Endothelial cell (in vitro differentiated cells): Measurements from ENCODE around the gene PAFAH1B1. TPM values are rescaled to one million over a fixed set of nuclear protein-coding genes. Genes with fewer than 3 reads are reported as not detected.
A peak's percentile ranks its signal among the peaks of the same experiment; 100 is the strongest.

Source experiments
- DNase-seq: peaks from one replicate; pipeline ENCODE4 v3.0.0; 2021; ENCODE audit warnings: low spot score
- H3K27ac Mint-ChIP-seq: one replicate; pipeline ENCODE4 v1.8.0; 2021; ENCODE audit warnings: mixed read lengths, inconsistent platforms; ENCODE audit not compliant: unreplicated experiment
- H3K27me3 Mint-ChIP-seq: one replicate; pipeline ENCODE4 v1.8.0; 2021; ENCODE audit warnings: mild to moderate bottlenecking, moderate library complexity, mixed read lengths, inconsistent platforms; ENCODE audit not compliant: unreplicated experiment
- H3K36me3 Mint-ChIP-seq: one replicate; pipeline ENCODE4 v1.8.0; 2021; ENCODE audit warnings: mild to moderate bottlenecking, low read depth, mixed read lengths, inconsistent platforms; ENCODE audit not compliant: unreplicated experiment
- H3K4me1 Mint-ChIP-seq: one replicate; pipeline ENCODE4 v1.8.0; 2021; ENCODE audit warnings: mild to moderate bottlenecking, mixed read lengths, inconsistent platforms; ENCODE audit not compliant: unreplicated experiment
- H3K4me3 Mint-ChIP-seq: one replicate; pipeline ENCODE4 v1.8.0; 2021; ENCODE audit warnings: mild to moderate bottlenecking, mixed read lengths, inconsistent platforms; ENCODE audit not compliant: unreplicated experiment
- H3K9me3 Mint-ChIP-seq: one replicate; pipeline ENCODE4 v1.8.0; 2021; ENCODE audit warnings: mixed read lengths, inconsistent platforms; ENCODE audit not compliant: unreplicated experiment
- total RNA-seq: library from RNA; stranded (reverse); fragmentation: NEBNext Ultra II Directional; extraction: Animal tissue kit (Norgen Biotek cat#: 25700); gene quantifications from one replicate; pipeline ENCODE4 v1.2.1, GENCODE V29; 2021; ENCODE audit not compliant: unreplicated experiment
- TF ChIP-seq, protein P1 (sequence below): fragments of 200-600 bp; sonication (generic); IDR thresholded peaks from one replicate; pipeline ENCODE4 v1.5.0; 2021; ENCODE audit warnings: antibody characterized with exemption; ENCODE audit not compliant: unreplicated experiment

The PAFAH1B1 gene
- total RNA-seq, 1 donor from 2014 or later = 141 TPM

DNA sequence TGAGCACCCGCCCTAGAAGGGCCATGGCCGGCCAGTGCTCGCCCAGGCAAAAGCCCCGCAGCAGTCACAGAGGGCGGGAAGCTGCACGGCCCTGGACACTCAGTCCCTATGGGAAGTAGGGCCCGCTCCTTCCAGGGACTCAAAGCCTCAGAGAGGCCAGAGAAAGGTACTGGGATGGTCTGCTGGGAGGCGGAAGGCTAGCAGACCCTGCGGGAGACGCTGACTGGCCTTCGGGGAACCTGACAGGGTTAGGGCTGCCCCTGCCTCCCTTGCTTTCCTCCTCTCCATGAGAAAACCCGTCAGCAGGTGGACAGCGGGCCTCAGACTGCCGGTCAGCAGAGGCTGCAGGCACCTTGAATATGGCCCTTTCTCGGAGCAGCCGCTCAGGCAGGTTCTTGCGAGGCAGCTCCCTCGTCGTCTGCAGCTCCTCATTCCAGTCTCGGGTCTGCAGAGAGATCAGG lies 106.6 kb downstream of the PAFAH1B1 start:
- no peaks in the 10 kb centered on the region for H3K4me1 Mint-ChIP-seq
- H3K27ac Mint-ChIP-seq = no peak overlapping the region
- H3K9me3 Mint-ChIP-seq = no peaks in the 10 kb centered on the region
- H3K4me3 Mint-ChIP-seq = no peak overlapping the region
- DNase-seq = no peak
- peaks cover 4% of the 10 kb centered on the region for H3K27me3 Mint-ChIP-seq
- TF ChIP-seq, protein P1, sequence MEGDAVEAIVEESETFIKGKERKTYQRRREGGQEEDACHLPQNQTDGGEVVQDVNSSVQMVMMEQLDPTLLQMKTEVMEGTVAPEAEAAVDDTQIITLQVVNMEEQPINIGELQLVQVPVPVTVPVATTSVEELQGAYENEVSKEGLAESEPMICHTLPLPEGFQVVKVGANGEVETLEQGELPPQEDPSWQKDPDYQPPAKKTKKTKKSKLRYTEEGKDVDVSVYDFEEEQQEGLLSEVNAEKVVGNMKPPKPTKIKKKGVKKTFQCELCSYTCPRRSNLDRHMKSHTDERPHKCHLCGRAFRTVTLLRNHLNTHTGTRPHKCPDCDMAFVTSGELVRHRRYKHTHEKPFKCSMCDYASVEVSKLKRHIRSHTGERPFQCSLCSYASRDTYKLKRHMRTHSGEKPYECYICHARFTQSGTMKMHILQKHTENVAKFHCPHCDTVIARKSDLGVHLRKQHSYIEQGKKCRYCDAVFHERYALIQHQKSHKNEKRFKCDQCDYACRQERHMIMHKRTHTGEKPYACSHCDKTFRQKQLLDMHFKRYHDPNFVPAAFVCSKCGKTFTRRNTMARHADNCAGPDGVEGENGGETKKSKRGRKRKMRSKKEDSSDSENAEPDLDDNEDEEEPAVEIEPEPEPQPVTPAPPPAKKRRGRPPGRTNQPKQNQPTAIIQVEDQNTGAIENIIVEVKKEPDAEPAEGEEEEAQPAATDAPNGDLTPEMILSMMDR = no peak
- H3K36me3 Mint-ChIP-seq = peaks cover 8% of the 10 kb centered on the region

DNA sequence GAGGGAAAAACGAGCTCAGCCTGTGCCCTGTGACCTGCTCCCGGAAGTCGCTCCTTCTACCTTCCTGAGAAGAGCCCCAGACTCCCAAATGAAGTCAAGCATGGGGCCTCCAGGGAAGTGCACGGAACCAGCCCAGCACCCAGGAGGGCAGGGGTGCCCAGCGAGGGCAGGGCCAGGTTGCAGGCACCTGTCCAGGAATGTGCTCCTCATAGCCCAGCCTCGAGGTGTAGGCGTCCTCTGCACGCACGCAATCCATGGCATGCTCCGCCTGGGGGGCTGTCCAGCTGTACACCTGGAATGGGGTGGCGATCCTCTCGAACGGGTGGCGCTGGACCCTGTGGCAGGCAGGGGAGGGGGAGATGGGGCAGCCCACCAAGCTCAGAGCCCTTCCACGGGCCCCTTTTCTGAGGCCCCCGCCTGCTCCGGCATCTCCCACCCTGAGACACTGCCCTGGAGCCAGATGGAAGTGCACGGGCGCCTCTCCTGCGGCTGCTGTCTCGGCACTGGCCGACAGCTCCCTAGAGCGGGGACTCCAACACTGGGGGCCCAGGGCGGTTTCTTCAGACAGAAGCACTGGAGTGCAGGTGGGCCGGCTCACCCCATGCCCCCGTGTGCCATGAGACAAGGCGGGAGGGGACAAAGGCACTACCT lies 107.2 kb downstream of the PAFAH1B1 start:
- Mint-ChIP-seq H3K4me3 (no peak overlapping the region), H3K9me3 (no peaks in the 10 kb centered on the region), H3K36me3 (peaks cover 12% of the 10 kb centered on the region), H3K27ac (no peak overlapping the region), H3K27me3 (peaks cover 4% of the 10 kb centered on the region), H3K4me1 (peaks cover 3% of the 10 kb centered on the region)
- TF ChIP-seq, protein P1 = no peak
- no peak for DNase-seq

DNA sequence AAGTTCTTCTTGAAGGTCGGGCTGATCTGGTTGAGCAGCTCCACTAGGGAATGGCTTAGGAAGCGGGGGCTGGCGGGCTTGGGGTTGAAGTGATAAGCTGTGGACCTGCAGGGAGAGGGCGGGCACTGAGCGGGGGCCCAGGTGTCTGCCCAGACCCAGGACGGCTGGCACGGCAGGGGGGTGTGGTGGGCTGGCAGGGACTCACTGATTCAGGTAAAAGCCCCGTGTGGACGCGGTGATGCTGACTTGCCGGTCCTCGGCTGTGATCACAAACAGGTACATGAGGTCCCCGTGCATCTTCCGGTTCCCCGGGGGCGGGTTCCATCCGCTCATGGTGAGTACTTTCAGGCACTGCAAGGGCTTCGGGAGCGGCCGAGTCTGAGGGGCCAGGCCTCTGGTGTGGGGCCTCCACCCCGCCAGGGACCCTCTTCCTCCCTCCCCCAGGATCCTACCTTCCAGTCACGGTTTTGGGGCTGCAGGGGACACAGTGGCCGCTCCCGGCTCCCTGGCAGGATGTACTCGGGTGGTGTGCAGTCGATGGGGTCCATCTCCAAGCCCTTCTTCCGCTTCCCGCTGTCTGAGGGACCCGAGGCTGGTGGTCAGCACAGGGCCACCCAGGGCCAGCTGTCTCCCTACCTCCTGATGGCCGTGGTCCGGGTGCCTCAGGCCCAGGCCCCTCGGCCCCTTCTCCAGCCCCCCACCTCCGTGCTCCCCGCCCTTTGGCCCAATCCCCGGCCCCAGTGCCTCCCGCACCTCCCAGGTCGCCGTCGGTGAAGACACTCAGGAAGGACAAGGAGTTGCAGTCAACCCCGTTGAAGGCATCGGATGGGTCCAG lies 107.9 kb downstream of the PAFAH1B1 start:
- TF ChIP-seq, protein P1 = no peak
- no peaks in the 10 kb centered on the region for H3K9me3 Mint-ChIP-seq
- H3K4me1 Mint-ChIP-seq = peaks cover 3% of the 10 kb centered on the region
- peaks cover 4% of the 10 kb centered on the region for H3K27me3 Mint-ChIP-seq
- H3K27ac Mint-ChIP-seq = no peak overlapping the region
- H3K36me3 Mint-ChIP-seq = peaks cover 12% of the 10 kb centered on the region
- DNase-seq = no peak
- no peak overlapping the region for H3K4me3 Mint-ChIP-seq

DNA sequence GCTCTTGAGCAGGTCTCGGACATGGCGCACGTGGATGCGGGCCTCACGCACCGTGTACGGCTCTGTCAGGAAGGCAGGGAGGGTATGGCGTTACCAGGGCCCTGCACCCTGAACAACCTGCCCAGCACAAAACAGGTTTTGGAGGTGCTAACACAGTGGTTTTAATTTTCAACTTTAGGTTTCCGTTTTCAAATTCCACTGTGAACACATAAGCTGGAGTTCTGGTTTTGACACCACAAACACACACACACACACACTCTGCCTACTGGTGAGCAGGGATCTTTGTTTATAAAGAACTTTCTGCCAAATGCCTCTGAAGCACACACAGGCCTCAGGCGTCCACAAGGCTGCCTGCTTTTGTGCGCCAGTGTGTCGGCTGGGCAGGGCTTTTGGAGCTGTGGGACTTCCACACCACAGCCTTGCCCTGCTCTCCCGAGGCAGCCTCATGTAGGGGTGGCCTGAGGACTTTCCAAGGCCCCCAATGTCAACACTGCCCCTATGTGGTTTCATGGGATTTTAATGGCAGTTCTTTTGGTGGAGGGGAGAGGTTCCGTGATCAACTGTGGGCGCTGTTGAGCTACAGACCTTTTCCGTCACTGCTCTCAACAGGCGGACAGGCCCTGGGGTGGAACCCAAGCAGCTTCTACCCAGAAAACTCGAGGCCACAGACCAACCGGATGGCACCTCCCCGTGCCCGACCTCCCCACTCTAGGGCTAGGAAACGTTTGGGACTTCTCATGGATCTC lies 108.7 kb downstream of the PAFAH1B1 start:
- Mint-ChIP-seq H3K9me3 (no peaks in the 10 kb centered on the region), H3K36me3 (peaks cover 12% of the 10 kb centered on the region), H3K4me3 (no peak overlapping the region), H3K27ac (peak overlapping the region; percentile 48), H3K27me3 (peaks cover 4% of the 10 kb centered on the region), H3K4me1 (peaks cover 3% of the 10 kb centered on the region)
- no peak for DNase-seq
- TF ChIP-seq, protein P1 = no peak
